ENCODE measurements around the gene PYGB.

Gene PYGB

DNA sequence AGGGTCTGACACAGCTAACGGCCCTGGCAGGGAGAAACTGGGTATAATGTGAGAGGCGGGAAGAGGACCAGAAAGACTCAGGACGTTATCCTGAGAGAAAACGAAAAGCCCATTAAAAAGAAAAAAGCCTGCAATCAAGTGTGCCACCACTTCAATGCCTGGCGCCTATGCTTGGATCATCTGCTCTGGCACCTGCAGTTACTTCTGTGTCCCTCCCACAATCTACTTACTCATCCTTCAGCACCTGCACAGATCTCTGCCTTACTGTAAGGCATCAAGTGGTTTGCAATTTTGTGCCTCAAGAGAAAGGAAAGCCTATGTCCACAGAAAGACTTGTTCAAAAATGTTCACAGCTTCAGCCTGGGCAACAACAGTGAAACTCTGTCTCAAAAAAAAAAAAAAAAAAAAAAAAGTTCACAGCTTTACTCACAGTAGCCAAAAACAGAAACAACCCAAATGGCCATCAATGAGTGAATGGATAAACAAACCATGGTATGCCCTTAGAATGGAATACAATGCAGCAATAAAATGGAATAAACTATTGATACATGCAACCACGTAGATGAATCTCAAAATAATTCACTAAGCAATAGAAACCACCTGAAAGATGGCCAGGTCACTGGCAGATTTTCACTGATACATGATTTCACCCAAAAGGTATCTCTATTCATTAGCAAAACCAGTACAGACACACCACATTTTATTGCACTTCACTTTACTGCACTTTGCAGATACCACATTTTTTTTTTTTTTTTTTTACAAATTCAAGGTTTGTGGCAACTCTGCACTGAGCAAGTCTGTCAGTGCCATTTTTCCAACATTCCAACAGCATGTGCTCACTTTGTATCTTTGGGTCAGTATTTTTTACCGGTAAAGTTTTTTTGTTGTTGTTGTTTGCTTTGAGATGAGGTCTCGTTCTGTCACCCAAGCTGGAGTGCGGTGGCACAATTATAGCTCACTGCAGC lies 94.1 kb downstream of the PYGB start:
- Histone ChIP-seq H2AFZ (ENCODE audit: insufficient read depth, low read length, poor library complexity) (no peak overlapping the region), H3K27me3 (ENCODE audit: insufficient read depth, low read length) (no peaks in the 10 kb centered on the region), H3K18ac (ENCODE audit: low read length) (no peak overlapping the region), H3K79me2 (ENCODE audit: control insufficient read depth, insufficient read depth, low read length, poor library complexity) (peaks cover 2% of the 10 kb centered on the region), H4K12ac (ENCODE audit: low read depth, low read length) (no peak overlapping the region), H3K14ac (ENCODE audit: low read length) (no peak overlapping the region), H3K4me2 (ENCODE audit: low read length) (no peak overlapping the region), H4K8ac (ENCODE audit: low read depth, low read length) (no peak overlapping the region), H3K27ac (ENCODE audit: low read depth, low read length) (no peak overlapping the region), H3K4ac (ENCODE audit: low read depth, low read length) (peak overlapping the region; percentile 67), H3K79me1 (ENCODE audit: low read length) (no peaks in the 10 kb centered on the region), H3K4me1 (ENCODE audit: control insufficient read depth in 1 of 2, insufficient read depth in 2 of 2, low read length in 2 of 2) (peaks cover 19 to 22% of the 10 kb centered on the region in 2 experiments), H2BK5ac (ENCODE audit: low read depth, low read length, poor library complexity) (no peak overlapping the region), H3K9me3 (ENCODE audit: insufficient read depth, low read depth, low read length) (no peaks in the 10 kb centered on the region), H2BK12ac (ENCODE audit: low read length) (peak overlapping the region; percentile 4), H3K23ac (ENCODE audit: low read length) (no peak overlapping the region), H3K36me3 (ENCODE audit: control insufficient read depth in 1 of 2, insufficient read depth in 2 of 2, low read length in 2 of 2) (peaks cover 7% of the 10 kb centered on the region in 2 experiments), H4K91ac (ENCODE audit: low read depth, low read length) (no peak overlapping the region), H2BK120ac (ENCODE audit: insufficient read depth, low read length, poor library complexity) (no peak overlapping the region), H3K4me3 (ENCODE audit: low read depth, low read length) (no peak overlapping the region), H3K9ac (ENCODE audit: low read length) (no peak overlapping the region), H2AK5ac (ENCODE audit: low read length) (no peak overlapping the region)
- WGBS (ENCODE audit: extremely low coverage, insufficient coverage, insufficient read length) = no CpG with 5 or more reads among the region's 9 CpGs
- peak in 1 of 2 donors; percentile 33 for DNase-seq

DNA sequence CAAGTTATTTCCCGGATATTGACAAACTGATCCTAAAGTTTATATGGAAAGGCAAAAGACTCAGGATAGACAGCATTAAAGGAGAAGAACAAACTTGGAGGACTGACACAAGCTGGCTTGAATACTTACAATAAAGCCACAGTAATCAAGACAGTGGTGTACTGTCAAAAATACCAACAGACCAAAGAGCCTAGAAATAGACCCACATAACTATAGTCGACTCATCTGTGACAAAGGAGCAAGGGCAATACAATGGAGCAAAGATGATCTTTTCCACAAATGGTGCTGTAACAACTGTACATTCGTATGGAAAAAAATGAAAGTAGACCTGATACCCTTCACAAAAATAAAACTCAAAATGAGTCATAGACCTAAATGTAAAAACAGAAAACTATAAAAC lies 96.7 kb downstream of the PYGB start:
- no peak overlapping the region for H2BK12ac ChIP-seq (ENCODE audit: low read length)
- no peak overlapping the region for H4K8ac ChIP-seq (ENCODE audit: low read depth, low read length)
- H3K4me2 ChIP-seq (ENCODE audit: low read length) = no peak overlapping the region
- WGBS (ENCODE audit: extremely low coverage, insufficient coverage, insufficient read length) = no CpG with 5 or more reads among the region's 3 CpGs
- H3K9ac ChIP-seq (ENCODE audit: low read length) = no peak overlapping the region
- H3K9me3 ChIP-seq (ENCODE audit: insufficient read depth, low read depth, low read length) = no peaks in the 10 kb centered on the region
- H3K79me1 ChIP-seq (ENCODE audit: low read length) = no peaks in the 10 kb centered on the region
- no peak overlapping the region for H2BK5ac ChIP-seq (ENCODE audit: low read depth, low read length, poor library complexity)
- no peak overlapping the region for H3K23ac ChIP-seq (ENCODE audit: low read length)
- DNase-seq = no peak
- H3K27ac ChIP-seq (ENCODE audit: low read depth, low read length) = no peak overlapping the region
- H2AK5ac ChIP-seq (ENCODE audit: low read length) = no peak overlapping the region
- no peak overlapping the region for H4K91ac ChIP-seq (ENCODE audit: low read depth, low read length)
- no peak overlapping the region for H3K14ac ChIP-seq (ENCODE audit: low read length)
- H3K4me1 ChIP-seq (ENCODE audit: control insufficient read depth in 1 of 2, insufficient read depth in 2 of 2, low read length in 2 of 2) = peaks cover 10 to 14% of the 10 kb centered on the region in 2 experiments
- no peak overlapping the region for H3K4me3 ChIP-seq (ENCODE audit: low read depth, low read length)
- H4K12ac ChIP-seq (ENCODE audit: low read depth, low read length) = no peak overlapping the region
- no peak overlapping the region for H2AFZ ChIP-seq (ENCODE audit: insufficient read depth, low read length, poor library complexity)
- no peaks in the 10 kb centered on the region for H3K27me3 ChIP-seq (ENCODE audit: insufficient read depth, low read length)
- no peak overlapping the region for H2BK120ac ChIP-seq (ENCODE audit: insufficient read depth, low read length, poor library complexity)
- H3K79me2 ChIP-seq (ENCODE audit: control insufficient read depth, insufficient read depth, low read length, poor library complexity) = peaks cover 2% of the 10 kb centered on the region
- H3K18ac ChIP-seq (ENCODE audit: low read length) = no peak overlapping the region
- H3K36me3 ChIP-seq (ENCODE audit: control insufficient read depth in 1 of 2, insufficient read depth in 2 of 2, low read length in 2 of 2) = no peaks in the 10 kb centered on the region
- no peak overlapping the region for H3K4ac ChIP-seq (ENCODE audit: low read depth, low read length)

DNA sequence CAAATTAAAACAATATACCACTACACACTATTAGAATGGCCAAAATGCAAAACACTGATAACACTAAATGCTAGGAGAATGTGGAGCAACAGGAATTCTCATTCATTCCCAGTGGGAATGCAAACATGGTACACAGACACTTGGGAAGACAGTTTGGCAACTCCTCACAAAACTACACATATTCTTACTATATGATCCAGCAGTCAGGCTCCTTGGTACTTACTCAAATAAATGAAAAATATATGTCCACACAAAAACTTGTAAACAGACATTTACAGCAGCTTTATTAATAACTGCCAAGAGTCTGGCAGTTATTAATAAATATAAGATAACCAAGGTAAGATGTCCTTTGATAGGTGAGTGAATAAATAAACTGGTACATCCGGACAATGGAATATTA lies 97.8 kb downstream of the PYGB start:
- peak in 1 of 2 donors; percentile 18 for DNase-seq
- no CpG with 5 or more reads among the region's 1 CpG for WGBS (ENCODE audit: extremely low coverage, insufficient coverage, insufficient read length)
- H3K27ac ChIP-seq (ENCODE audit: low read depth, low read length) = no peak overlapping the region
- H3K14ac ChIP-seq (ENCODE audit: low read length) = no peak overlapping the region
- no peak overlapping the region for H4K12ac ChIP-seq (ENCODE audit: low read depth, low read length)
- H3K4ac ChIP-seq (ENCODE audit: low read depth, low read length) = no peak overlapping the region
- no peak overlapping the region for H3K9ac ChIP-seq (ENCODE audit: low read length)
- H3K79me2 ChIP-seq (ENCODE audit: control insufficient read depth, insufficient read depth, low read length, poor library complexity) = peaks cover 2% of the 10 kb centered on the region
- H2AFZ ChIP-seq (ENCODE audit: insufficient read depth, low read length, poor library complexity) = no peak overlapping the region
- H2AK5ac ChIP-seq (ENCODE audit: low read length) = no peak overlapping the region
- no peaks in the 10 kb centered on the region for H3K36me3 ChIP-seq (ENCODE audit: control insufficient read depth in 1 of 2, insufficient read depth in 2 of 2, low read length in 2 of 2)
- H2BK120ac ChIP-seq (ENCODE audit: insufficient read depth, low read length, poor library complexity) = no peak overlapping the region
- H3K9me3 ChIP-seq (ENCODE audit: insufficient read depth, low read depth, low read length) = no peaks in the 10 kb centered on the region
- no peak overlapping the region for H2BK5ac ChIP-seq (ENCODE audit: low read depth, low read length, poor library complexity)
- H3K79me1 ChIP-seq (ENCODE audit: low read length) = no peaks in the 10 kb centered on the region
- no peak overlapping the region for H4K91ac ChIP-seq (ENCODE audit: low read depth, low read length)
- H4K8ac ChIP-seq (ENCODE audit: low read depth, low read length) = no peak overlapping the region
- no peak overlapping the region for H3K4me3 ChIP-seq (ENCODE audit: low read depth, low read length)
- H3K18ac ChIP-seq (ENCODE audit: low read length) = no peak overlapping the region
- no peak overlapping the region for H2BK12ac ChIP-seq (ENCODE audit: low read length)
- no peak overlapping the region for H3K4me2 ChIP-seq (ENCODE audit: low read length)
- H3K4me1 ChIP-seq (ENCODE audit: control insufficient read depth in 1 of 2, insufficient read depth in 2 of 2, low read length in 2 of 2) = peaks cover 6 to 10% of the 10 kb centered on the region in 2 experiments
- no peak overlapping the region for H3K23ac ChIP-seq (ENCODE audit: low read length)
- H3K27me3 ChIP-seq (ENCODE audit: insufficient read depth, low read length) = no peaks in the 10 kb centered on the region

DNA sequence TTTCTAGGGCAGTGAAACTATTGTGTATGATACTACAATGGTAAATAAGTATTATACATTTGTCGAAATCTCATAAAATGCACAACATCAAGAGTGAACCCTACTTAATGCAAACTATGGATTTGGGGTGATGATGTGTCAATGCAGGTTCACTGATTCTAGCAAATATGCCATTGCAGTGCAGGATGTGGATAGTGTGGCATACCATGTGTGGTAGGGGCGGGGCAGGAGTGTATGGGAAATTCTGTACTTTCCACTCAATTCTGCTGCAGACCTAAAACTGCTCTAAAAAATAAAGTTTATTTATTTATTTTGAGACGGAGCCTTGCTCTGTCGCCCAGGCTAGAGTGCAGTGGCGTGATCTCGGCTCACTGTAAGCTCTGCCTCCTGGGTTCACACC lies 98.5 kb downstream of the PYGB start:
- Histone ChIP-seq H4K91ac (ENCODE audit: low read depth, low read length) (no peak overlapping the region), H3K4me1 (ENCODE audit: control insufficient read depth in 1 of 2, insufficient read depth in 2 of 2, low read length in 2 of 2) (peaks cover 6 to 10% of the 10 kb centered on the region in 2 experiments), H3K36me3 (ENCODE audit: control insufficient read depth in 1 of 2, insufficient read depth in 2 of 2, low read length in 2 of 2) (no peaks in the 10 kb centered on the region), H2BK12ac (ENCODE audit: low read length) (no peak overlapping the region), H3K9me3 (ENCODE audit: insufficient read depth, low read depth, low read length) (no peaks in the 10 kb centered on the region), H3K79me1 (ENCODE audit: low read length) (no peaks in the 10 kb centered on the region), H3K23ac (ENCODE audit: low read length) (no peak overlapping the region), H3K18ac (ENCODE audit: low read length) (no peak overlapping the region), H3K9ac (ENCODE audit: low read length) (no peak overlapping the region), H2AK5ac (ENCODE audit: low read length) (no peak overlapping the region), H2BK120ac (ENCODE audit: insufficient read depth, low read length, poor library complexity) (no peak overlapping the region), H2AFZ (ENCODE audit: insufficient read depth, low read length, poor library complexity) (no peak overlapping the region), H3K14ac (ENCODE audit: low read length) (no peak overlapping the region), H3K4ac (ENCODE audit: low read depth, low read length) (no peak overlapping the region), H3K27me3 (ENCODE audit: insufficient read depth, low read length) (no peaks in the 10 kb centered on the region), H4K12ac (ENCODE audit: low read depth, low read length) (no peak overlapping the region), H3K79me2 (ENCODE audit: control insufficient read depth, insufficient read depth, low read length, poor library complexity) (peaks cover 2% of the 10 kb centered on the region), H4K8ac (ENCODE audit: low read depth, low read length) (no peak overlapping the region), H2BK5ac (ENCODE audit: low read depth, low read length, poor library complexity) (no peak overlapping the region), H3K4me2 (ENCODE audit: low read length) (no peak overlapping the region), H3K4me3 (ENCODE audit: low read depth, low read length) (no peak overlapping the region), H3K27ac (ENCODE audit: low read depth, low read length) (no peak overlapping the region)
- no CpG with 5 or more reads among the region's 6 CpGs for WGBS (ENCODE audit: extremely low coverage, insufficient coverage, insufficient read length)
- no peak for DNase-seq

Data from trophoblast cell (in vitro differentiated cells and primary cell).